Osteocyte (in vitro differentiated cells): ENCODE data around the gene PARP16. TPM values are rescaled to one million over a fixed set of nuclear protein-coding genes. Genes with fewer than 3 reads are reported as not detected.

Experiments
- DNase-seq: peaks from one replicate; pipeline ENCODE4 v3.0.0; 2021; ENCODE audit warnings: mixed read lengths; ENCODE audit not compliant: unreplicated experiment; ENCODE audit errors: extremely low spot score
- H3K27ac Mint-ChIP-seq: one replicate; pipeline ENCODE4 v1.8.0; 2021; ENCODE audit warnings: mild to moderate bottlenecking, mixed read lengths; ENCODE audit not compliant: unreplicated experiment
- H3K27me3 Mint-ChIP-seq: one replicate; pipeline ENCODE4 v1.8.0; 2021; ENCODE audit warnings: mixed read lengths; ENCODE audit not compliant: unreplicated experiment
- H3K36me3 Mint-ChIP-seq: one replicate; pipeline ENCODE4 v1.8.0; 2021; ENCODE audit warnings: mixed read lengths; ENCODE audit not compliant: unreplicated experiment
- H3K4me1 Mint-ChIP-seq: one replicate; pipeline ENCODE4 v1.8.0; 2021; ENCODE audit warnings: mixed read lengths; ENCODE audit not compliant: unreplicated experiment
- H3K4me3 Mint-ChIP-seq: one replicate; pipeline ENCODE4 v1.8.0; 2021; ENCODE audit warnings: mild to moderate bottlenecking, moderate library complexity, mixed read lengths; ENCODE audit not compliant: unreplicated experiment
- H3K9me3 Mint-ChIP-seq: one replicate; pipeline ENCODE4 v1.8.0; 2021; ENCODE audit warnings: mixed read lengths; ENCODE audit not compliant: unreplicated experiment
- total RNA-seq: library from RNA; stranded (reverse); gene quantifications from 2 replicates; pipeline ENCODE4 v1.2.1, GENCODE V29; 2021
- TF ChIP-seq, protein P1 (sequence below): fragments of 200-600 bp; sonication (generic); IDR thresholded peaks from 2 replicates; pipeline ENCODE4 v1.5.0; 2021; ENCODE audit warnings: antibody characterized with exemption, mild to moderate bottlenecking, moderate library complexity

Gene PARP16
- total RNA-seq, 1 donor from 2014 or later, result 9.5 TPM

DNA sequence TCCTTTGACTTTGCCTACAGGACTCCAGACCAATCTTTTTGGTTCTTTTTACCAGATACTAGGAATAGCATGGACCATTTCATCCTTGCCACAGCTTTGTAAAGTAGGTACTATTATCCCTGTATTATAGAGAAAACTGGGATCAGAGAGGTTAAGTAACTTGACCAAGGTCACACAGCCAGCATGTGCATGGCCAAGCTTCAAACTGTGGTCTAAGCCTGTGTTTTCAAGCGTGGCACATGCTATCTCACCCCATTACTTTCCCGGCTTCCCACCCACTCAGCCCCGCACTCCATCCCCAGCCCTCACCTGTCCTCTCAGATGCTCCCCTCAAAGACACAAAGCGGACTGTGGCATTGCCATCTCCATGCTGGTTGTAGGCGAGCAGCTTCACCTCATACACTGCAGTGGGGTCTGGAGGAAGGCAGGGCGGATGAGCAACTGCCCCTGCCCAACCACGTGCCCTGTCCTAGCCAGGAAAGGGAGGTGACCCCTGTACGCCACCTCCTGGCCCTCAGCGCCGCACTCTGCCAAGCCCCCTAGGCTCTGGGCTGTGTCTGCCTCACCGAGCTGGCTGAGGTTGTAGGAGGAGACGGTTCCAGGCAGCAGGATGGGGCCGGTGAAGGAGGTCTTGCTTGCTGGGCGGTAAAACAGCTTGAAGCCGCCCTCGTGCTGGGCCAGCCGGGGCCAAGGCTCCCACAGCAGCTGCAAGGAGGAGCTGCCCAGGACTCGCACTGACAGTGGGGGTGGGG, 43.5 kb upstream of the PARP16 start:
- peaks cover 3% of the 10 kb centered on the region for H3K27me3 Mint-ChIP-seq
- TF ChIP-seq, protein P1, sequence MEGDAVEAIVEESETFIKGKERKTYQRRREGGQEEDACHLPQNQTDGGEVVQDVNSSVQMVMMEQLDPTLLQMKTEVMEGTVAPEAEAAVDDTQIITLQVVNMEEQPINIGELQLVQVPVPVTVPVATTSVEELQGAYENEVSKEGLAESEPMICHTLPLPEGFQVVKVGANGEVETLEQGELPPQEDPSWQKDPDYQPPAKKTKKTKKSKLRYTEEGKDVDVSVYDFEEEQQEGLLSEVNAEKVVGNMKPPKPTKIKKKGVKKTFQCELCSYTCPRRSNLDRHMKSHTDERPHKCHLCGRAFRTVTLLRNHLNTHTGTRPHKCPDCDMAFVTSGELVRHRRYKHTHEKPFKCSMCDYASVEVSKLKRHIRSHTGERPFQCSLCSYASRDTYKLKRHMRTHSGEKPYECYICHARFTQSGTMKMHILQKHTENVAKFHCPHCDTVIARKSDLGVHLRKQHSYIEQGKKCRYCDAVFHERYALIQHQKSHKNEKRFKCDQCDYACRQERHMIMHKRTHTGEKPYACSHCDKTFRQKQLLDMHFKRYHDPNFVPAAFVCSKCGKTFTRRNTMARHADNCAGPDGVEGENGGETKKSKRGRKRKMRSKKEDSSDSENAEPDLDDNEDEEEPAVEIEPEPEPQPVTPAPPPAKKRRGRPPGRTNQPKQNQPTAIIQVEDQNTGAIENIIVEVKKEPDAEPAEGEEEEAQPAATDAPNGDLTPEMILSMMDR, result no peak
- H3K9me3 Mint-ChIP-seq, result no peaks in the 10 kb centered on the region
- H3K36me3 Mint-ChIP-seq, result no peaks in the 10 kb centered on the region
- H3K4me3 Mint-ChIP-seq, result no peak overlapping the region
- no peak overlapping the region for H3K27ac Mint-ChIP-seq
- H3K4me1 Mint-ChIP-seq, result peaks cover 8% of the 10 kb centered on the region
- no peak for DNase-seq

- peaks cover 5% of the 10 kb centered on the region for H3K4me1 Mint-ChIP-seq
- peaks cover 3% of the 10 kb centered on the region for H3K27me3 Mint-ChIP-seq
- TF ChIP-seq, protein P1, result no peak
- no peak overlapping the region for H3K27ac Mint-ChIP-seq
- H3K9me3 Mint-ChIP-seq, result no peaks in the 10 kb centered on the region
- H3K4me3 Mint-ChIP-seq, result no peak overlapping the region
- no peak for DNase-seq
- H3K36me3 Mint-ChIP-seq, result no peaks in the 10 kb centered on the region
Observed at GRCh38 chr15:65329288-65329983, 42.8 kb upstream of the PARP16 start.

- Mint-ChIP-seq H3K27me3 (peaks cover 3% of the 10 kb centered on the region), H3K4me3 (no peak overlapping the region), H3K4me1 (no peaks in the 10 kb centered on the region), H3K9me3 (no peaks in the 10 kb centered on the region), H3K27ac (no peak overlapping the region), H3K36me3 (no peaks in the 10 kb centered on the region)
- DNase-seq, result no peak
- TF ChIP-seq, protein P1, result no peak
Observed at GRCh38 chr15:65328506-65329287, 42.0 kb upstream of the PARP16 start.

DNA sequence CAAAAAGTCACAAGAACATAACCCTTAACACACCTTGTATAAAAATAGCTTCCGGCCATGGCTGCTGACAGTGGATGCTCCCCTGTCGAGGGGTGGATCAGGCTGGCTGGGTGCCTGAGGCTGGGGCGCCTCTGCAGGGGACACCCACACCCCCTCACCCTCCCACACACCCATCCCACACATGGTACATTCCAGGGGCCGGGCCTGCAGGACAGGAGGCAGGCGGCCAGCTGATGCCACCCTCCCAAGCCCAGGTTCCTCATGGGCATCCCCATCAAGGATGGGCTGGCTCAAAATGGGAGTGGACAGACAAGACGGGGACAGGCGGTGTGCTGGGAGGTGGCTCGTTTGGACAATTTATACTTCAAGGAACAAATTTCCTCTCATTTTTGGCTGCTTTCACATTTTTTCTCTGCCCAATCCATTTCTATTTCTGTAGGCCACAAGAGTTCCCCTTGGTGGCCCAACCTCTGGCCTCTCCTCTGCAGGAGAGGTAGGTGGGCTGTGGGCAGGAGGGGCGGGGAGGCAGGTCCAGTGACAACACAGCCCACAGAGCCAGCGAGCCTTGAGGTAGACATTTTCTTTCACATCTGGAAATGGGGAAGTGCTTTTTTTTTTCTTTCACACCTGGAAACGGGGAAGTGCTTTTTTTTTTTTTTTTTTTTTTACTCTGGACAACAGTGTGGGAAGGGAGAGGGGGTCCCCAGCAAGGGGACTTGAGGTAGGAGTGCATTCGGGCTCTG, 41.1 kb upstream of the PARP16 start:
- TF ChIP-seq, protein P1, result no peak
- no peaks in the 10 kb centered on the region for H3K36me3 Mint-ChIP-seq
- no peak for DNase-seq
- no peak overlapping the region for H3K4me3 Mint-ChIP-seq
- peaks cover 4% of the 10 kb centered on the region for H3K4me1 Mint-ChIP-seq
- H3K27ac Mint-ChIP-seq, result no peak overlapping the region
- peaks cover 3% of the 10 kb centered on the region for H3K27me3 Mint-ChIP-seq
- no peaks in the 10 kb centered on the region for H3K9me3 Mint-ChIP-seq
